Kidney (tissue), 14 donors: ENCODE results near the gene NANS. TPM values are rescaled to one million over a fixed set of nuclear protein-coding genes. Genes with fewer than 3 reads are reported as not detected.

ENCODE experiments used
- DNase-seq, 5 donors: peaks; one replicate each; pipeline ENCODE4 v3.0.0-alpha.2; 2013 to 2020
- FAIRE-seq: peaks from 2 replicates; lab custom pipeline; 2012; peaks lifted over from hg19 to GRCh38; lab: Jason Lieb, UNC
- H3K27ac ChIP-seq, 2 donors: one replicate each; pipeline ENCODE4 v1.7.0; 2013; ENCODE audit warnings: low read depth in 2 of 2, low read length in 2 of 2, inconsistent platforms in 1 of 2
- H3K27me3 ChIP-seq: one replicate; pipeline ENCODE4 v1.7.1; 2013; ENCODE audit warnings: low read length, inconsistent platforms; ENCODE audit not compliant: control insufficient read depth, insufficient read depth
- H3K36me3 ChIP-seq, 3 donors: one replicate each; pipeline versions ENCODE4 v1.7.0 to v1.7.1; 2013; ENCODE audit warnings: low read length in 3 of 3, control low read depth in 1 of 3, inconsistent platforms in 1 of 3; ENCODE audit not compliant: insufficient read depth in 3 of 3, control insufficient read depth in 2 of 3
- H3K4me1 ChIP-seq, 3 donors: one replicate each; pipeline versions ENCODE4 v1.7.0 to v1.7.1; 2013; ENCODE audit warnings: low read length in 3 of 3, inconsistent platforms in 1 of 3, low read depth in 1 of 3; ENCODE audit not compliant: control insufficient read depth in 2 of 3, insufficient read depth in 2 of 3
- H3K4me3 ChIP-seq, 3 donors: one replicate each; pipeline versions ENCODE4 v1.7.0 to v1.8.1; 2013; ENCODE audit warnings: low read length in 3 of 3, control low read depth in 1 of 3, inconsistent platforms in 1 of 3
- H3K9ac ChIP-seq, 3 donors: one replicate each; pipeline versions ENCODE4 v1.7.0 to v1.7.1; 2013; ENCODE audit warnings: low read length in 3 of 3, control low read depth in 1 of 3, inconsistent platforms in 1 of 3
- H3K9me3 ChIP-seq, 3 donors: one replicate each; pipeline versions ENCODE4 v1.7.0 to v1.7.1; 2013; ENCODE audit warnings: low read length in 3 of 3, control low read depth in 1 of 3, inconsistent platforms in 1 of 3; ENCODE audit not compliant: control insufficient read depth in 2 of 3, insufficient read depth in 1 of 3
- intact Hi-C: fragments of 100-400 bp; cut with DNase I; formaldehyde crosslinking; loops from one replicate; pipeline ENCODE4 v1.11.1; 2022
- polyA plus RNA-seq: library from polyadenylated mRNA; stranded (reverse); fragments of 350-450 nt; fragmentation: Illumina TruSeq; extraction: RNeasy Lipid Tissue Mini Kit (QIAGEN cat#74804); gene quantifications from one replicate; pipeline ENCODE4 v1.2.3, GENCODE V29; 2014; ENCODE audit warnings: low read depth, low replicate concordance; ENCODE audit not compliant: insufficient read depth
- total RNA-seq: library from RNA; stranded (reverse); fragmentation: NEBNext Ultra II Directional; extraction: Animal tissue kit (Norgen Biotek cat#: 25700); gene quantifications from one replicate; pipeline ENCODE4 v1.2.1, GENCODE V29; 2021
- TF ChIP-seq, protein P1 (sequence below): IDR thresholded peaks from 3 replicates; pipeline ENCODE4 v1.5.1; 2012; ENCODE audit warnings: mild to moderate bottlenecking, moderate library complexity, borderline replicate concordance; ENCODE audit not compliant: insufficient read depth; ENCODE audit errors: extremely low read depth
- donor health status: control.
- donor health status: control.
- donor health status: control.
- donor health status: control.
- donor health status: control.
- donor health status: DM: yes; HTN: yes; CAD: no.
- donor health status: Normal renal cell carcinoma (clear cell type).

Gene NANS
- total and polyA plus RNA-seq, 2 donors from 2014 or later = 35.8 to 47.7 TPM

DNA sequence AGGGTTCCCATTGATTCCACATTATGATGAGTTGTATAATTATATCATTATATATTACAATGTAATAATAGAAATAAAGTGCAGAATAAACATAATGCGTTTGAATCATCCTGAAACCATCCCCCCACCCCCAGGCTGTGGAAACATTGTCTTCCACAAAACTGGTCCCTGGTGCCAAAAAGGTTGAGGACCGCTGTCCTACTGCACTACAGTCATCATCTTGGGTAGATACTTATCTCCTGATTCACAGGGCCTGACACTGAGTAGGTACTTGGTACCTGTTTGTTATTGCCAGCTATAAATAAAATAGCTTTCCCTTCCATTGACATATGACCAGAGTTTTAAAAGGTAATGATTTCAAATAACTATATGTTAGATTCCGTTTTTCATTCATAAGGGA is 47.8 kb upstream of the NANS start:
- FAIRE-seq (no peak), DNase-seq (no peak)
- Histone ChIP-seq H3K9me3 (no peaks in the 10 kb centered on the region), H3K4me3 (no peak overlapping the region), H3K4me1 (peaks cover 0 to 3% (median 0%) of the 10 kb centered on the region in 3 donors), H3K36me3 (peaks cover 24 to 55% (median 36%) of the 10 kb centered on the region in 3 donors), H3K27ac (no peak overlapping the region), H3K9ac (no peak overlapping the region), H3K27me3 (no peaks in the 10 kb centered on the region)
- intact Hi-C loops = no loop called here
- TF ChIP-seq, protein P1, sequence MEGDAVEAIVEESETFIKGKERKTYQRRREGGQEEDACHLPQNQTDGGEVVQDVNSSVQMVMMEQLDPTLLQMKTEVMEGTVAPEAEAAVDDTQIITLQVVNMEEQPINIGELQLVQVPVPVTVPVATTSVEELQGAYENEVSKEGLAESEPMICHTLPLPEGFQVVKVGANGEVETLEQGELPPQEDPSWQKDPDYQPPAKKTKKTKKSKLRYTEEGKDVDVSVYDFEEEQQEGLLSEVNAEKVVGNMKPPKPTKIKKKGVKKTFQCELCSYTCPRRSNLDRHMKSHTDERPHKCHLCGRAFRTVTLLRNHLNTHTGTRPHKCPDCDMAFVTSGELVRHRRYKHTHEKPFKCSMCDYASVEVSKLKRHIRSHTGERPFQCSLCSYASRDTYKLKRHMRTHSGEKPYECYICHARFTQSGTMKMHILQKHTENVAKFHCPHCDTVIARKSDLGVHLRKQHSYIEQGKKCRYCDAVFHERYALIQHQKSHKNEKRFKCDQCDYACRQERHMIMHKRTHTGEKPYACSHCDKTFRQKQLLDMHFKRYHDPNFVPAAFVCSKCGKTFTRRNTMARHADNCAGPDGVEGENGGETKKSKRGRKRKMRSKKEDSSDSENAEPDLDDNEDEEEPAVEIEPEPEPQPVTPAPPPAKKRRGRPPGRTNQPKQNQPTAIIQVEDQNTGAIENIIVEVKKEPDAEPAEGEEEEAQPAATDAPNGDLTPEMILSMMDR = no peak

DNA sequence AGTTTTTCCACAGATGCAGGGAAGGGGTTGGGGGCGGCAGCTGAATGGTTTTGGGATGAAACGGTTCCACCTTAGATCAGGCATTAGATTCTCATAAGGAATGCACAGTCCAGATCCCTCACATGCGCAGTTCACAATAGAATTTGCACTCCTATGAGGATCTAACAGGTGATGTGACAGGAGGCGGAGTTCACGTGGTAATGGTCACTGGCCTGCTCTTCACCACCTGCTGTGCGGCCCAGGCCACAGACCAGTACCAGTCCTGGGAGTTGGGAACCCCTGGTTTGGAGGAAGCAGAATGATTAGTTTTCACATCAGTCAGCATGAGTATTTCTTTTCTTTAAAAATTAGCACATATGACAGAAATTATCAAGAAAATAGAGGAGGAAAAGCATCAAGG is 47.1 kb upstream of the NANS start:
- intact Hi-C loops = no loop called here
- TF ChIP-seq, protein P1 = no peak
- Histone ChIP-seq H3K36me3 (peaks cover 24 to 57% (median 38%) of the 10 kb centered on the region in 3 donors), H3K4me1 (peaks cover 0 to 3% (median 0%) of the 10 kb centered on the region in 3 donors), H3K4me3 (no peak overlapping the region), H3K27me3 (no peaks in the 10 kb centered on the region), H3K9ac (no peak overlapping the region), H3K27ac (no peak overlapping the region), H3K9me3 (no peaks in the 10 kb centered on the region)
- DNase-seq = no peak
- no peak for FAIRE-seq

DNA sequence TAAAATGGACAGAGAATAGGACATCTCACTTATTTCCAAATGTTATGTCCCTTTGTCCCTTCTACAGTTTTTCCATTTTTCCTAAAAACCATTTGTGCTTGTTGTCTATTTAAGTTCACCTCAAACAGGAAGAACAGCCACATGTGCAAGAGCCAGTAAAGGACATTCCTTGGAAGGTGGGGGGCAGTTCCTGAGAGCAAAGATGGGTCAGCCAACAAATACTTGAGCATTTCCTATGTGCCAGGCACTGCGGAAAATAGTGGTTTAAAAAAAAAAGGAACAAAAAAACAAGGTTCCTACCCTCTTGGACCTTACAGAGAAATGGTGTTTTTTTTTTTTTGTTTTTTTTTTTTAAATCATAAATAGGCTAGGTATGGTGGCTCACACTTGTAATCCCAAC is 46.6 kb upstream of the NANS start:
- no peak overlapping the region for H3K4me3 ChIP-seq
- intact Hi-C loops = no loop called here
- H3K36me3 ChIP-seq = peaks cover 24 to 55% (median 38%) of the 10 kb centered on the region in 3 donors
- TF ChIP-seq, protein P1 = no peak
- H3K9me3 ChIP-seq = no peaks in the 10 kb centered on the region
- DNase-seq = peak in 1 of 5 donors; percentile 58
- H3K9ac ChIP-seq = no peak overlapping the region
- H3K27ac ChIP-seq = peak overlapping the region in 1 of 2 donors; percentile 0
- FAIRE-seq = no peak
- no peaks in the 10 kb centered on the region for H3K27me3 ChIP-seq
- H3K4me1 ChIP-seq = peaks cover 0 to 3% (median 0%) of the 10 kb centered on the region in 3 donors

DNA sequence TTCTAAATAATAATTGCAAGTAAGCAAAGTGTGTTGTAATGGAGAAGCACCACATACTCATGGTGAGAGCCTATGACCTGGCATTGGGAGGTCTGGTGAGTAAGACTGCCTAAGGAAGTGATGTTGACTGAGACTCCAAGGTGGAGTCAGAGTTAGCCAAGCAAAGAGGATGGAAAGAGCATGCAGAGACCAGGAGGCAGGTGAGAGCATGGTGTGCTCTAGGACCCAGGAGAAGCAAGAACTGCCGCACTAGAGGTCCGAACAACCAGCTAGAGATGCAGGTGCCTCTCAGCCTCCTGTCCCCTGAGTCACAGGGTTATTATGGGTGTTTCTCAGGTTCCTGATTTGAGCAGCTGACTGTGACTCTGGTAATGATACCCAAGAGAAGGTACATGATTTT is 46.1 kb upstream of the NANS start:
- TF ChIP-seq, protein P1 = no peak
- DNase-seq (no peak), FAIRE-seq (no peak)
- Histone ChIP-seq H3K27me3 (no peaks in the 10 kb centered on the region), H3K4me3 (no peak overlapping the region), H3K9ac (no peak overlapping the region), H3K27ac (peak overlapping the region in 1 of 2 donors; percentile 0), H3K4me1 (peaks cover 0 to 3% (median 0%) of the 10 kb centered on the region in 3 donors), H3K9me3 (no peaks in the 10 kb centered on the region), H3K36me3 (peaks cover 24 to 50% (median 33%) of the 10 kb centered on the region in 3 donors)
- intact Hi-C loops = no loop called here
